Body of pancreas (tissue), 4 donors: ENCODE results near the gene RASGRF1.

Experiments
- POLR2A ChIP-seq, 3 donors: fragments of 450-650 bp; IDR thresholded peaks; one replicate each; pipeline ENCODE4 v1.6.1; 2016; ENCODE audit warnings: antibody characterized with exemption in 3 of 3, mild to moderate bottlenecking in 2 of 3
- TF ChIP-seq, protein P1 (sequence below), 7 experiments: fragments of 450-650 bp in 4 of 7; fragments of 200-600 bp in 3 of 7; sonication (generic) in 3 of 7; IDR thresholded peaks; one replicate each; pipeline ENCODE4 v1.5.1; 2016 to 2019; ENCODE audit warnings: antibody characterized with exemption in 7 of 7

DNA sequence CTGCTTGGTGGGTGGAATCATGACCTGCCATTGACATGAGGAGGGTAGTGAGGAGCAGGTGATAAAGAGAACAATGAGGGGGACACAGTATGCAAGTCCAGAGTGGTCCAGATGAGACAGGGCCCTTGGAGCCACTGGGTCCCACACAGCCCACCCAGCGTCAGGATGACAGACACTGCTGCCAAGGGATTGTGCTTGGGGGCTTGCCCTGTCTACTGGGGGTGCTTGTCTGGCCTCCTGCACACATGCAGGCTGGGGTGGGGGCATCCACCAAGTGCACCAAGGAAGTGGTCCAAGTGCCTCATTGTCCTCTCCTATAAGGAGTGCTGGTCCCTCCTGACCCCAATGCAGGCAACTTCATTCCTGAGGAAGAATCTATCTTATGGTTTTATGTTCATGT lies 106.5 kb downstream of the RASGRF1 start:
- no peak for TF ChIP-seq POLR2A (IDR thresholded peaks at IDR 0.05)
- TF ChIP-seq, protein P1, sequence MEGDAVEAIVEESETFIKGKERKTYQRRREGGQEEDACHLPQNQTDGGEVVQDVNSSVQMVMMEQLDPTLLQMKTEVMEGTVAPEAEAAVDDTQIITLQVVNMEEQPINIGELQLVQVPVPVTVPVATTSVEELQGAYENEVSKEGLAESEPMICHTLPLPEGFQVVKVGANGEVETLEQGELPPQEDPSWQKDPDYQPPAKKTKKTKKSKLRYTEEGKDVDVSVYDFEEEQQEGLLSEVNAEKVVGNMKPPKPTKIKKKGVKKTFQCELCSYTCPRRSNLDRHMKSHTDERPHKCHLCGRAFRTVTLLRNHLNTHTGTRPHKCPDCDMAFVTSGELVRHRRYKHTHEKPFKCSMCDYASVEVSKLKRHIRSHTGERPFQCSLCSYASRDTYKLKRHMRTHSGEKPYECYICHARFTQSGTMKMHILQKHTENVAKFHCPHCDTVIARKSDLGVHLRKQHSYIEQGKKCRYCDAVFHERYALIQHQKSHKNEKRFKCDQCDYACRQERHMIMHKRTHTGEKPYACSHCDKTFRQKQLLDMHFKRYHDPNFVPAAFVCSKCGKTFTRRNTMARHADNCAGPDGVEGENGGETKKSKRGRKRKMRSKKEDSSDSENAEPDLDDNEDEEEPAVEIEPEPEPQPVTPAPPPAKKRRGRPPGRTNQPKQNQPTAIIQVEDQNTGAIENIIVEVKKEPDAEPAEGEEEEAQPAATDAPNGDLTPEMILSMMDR (IDR thresholded peaks at IDR 0.05), result no peak
